ENCODE results near the gene EMC10. TPM values are rescaled to one million over a fixed set of nuclear protein-coding genes. Genes with fewer than 3 reads are reported as not detected.

Gene EMC10
- total RNA-seq, 1 donor from 2014 or later = 103 TPM

- TF ChIP-seq CTCF (IDR thresholded peaks at IDR 0.05) = no peak
- Histone ChIP-seq H3K36me3 (no peaks in the 10 kb centered on the region), H3K27me3 (no peaks in the 10 kb centered on the region), H3K4me1 (no peaks in the 10 kb centered on the region), H3K27ac (no peak overlapping the region), H3K9me3 (no peaks in the 10 kb centered on the region), H3K4me3 (no peak overlapping the region)
- no peak for DNase-seq
- ATAC-seq = no peak
- intact Hi-C loops (cut with DNase I) = no loop called here
Measured at GRCh38 chr19:50516964-50517703, 40.8 kb downstream of the EMC10 start.

- no peak for TF ChIP-seq CTCF (IDR thresholded peaks at IDR 0.05)
- no peaks in the 10 kb centered on the region for H3K9me3 ChIP-seq
- H3K4me1 ChIP-seq = no peaks in the 10 kb centered on the region
- H3K36me3 ChIP-seq = no peaks in the 10 kb centered on the region
- H3K27me3 ChIP-seq = no peaks in the 10 kb centered on the region
- H3K27ac ChIP-seq = no peak overlapping the region
- DNase-seq (no peak), ATAC-seq (no peak)
- intact Hi-C loops (cut with DNase I) = no loop called here
- H3K4me3 ChIP-seq = no peak overlapping the region
Measured at GRCh38 chr19:50517704-50518075, 41.4 kb downstream of the EMC10 start.

GRCh38 chr19:50518091-50519005 lies 42.0 kb downstream of the EMC10 start:
- no peak for TF ChIP-seq CTCF (IDR thresholded peaks at IDR 0.05)
- Histone ChIP-seq H3K27me3 (no peaks in the 10 kb centered on the region), H3K4me1 (no peaks in the 10 kb centered on the region), H3K4me3 (no peak overlapping the region), H3K27ac (no peak overlapping the region), H3K9me3 (no peaks in the 10 kb centered on the region), H3K36me3 (no peaks in the 10 kb centered on the region)
- ATAC-seq (no peak), DNase-seq (no peak)
- intact Hi-C loops (cut with DNase I) = no loop called here

- H3K27ac ChIP-seq = no peak overlapping the region
- no peaks in the 10 kb centered on the region for H3K27me3 ChIP-seq
- no peak overlapping the region for H3K4me3 ChIP-seq
- TF ChIP-seq CTCF (IDR thresholded peaks at IDR 0.05) = no peak
- no peak for DNase-seq
- H3K36me3 ChIP-seq = no peaks in the 10 kb centered on the region
- H3K9me3 ChIP-seq = no peaks in the 10 kb centered on the region
- ATAC-seq = no peak
- intact Hi-C loops (cut with DNase I) = no loop called here
- no peaks in the 10 kb centered on the region for H3K4me1 ChIP-seq
Measured at GRCh38 chr19:50519006-50519575, 42.8 kb downstream of the EMC10 start.

- no peaks in the 10 kb centered on the region for H3K27me3 ChIP-seq
- H3K9me3 ChIP-seq = no peaks in the 10 kb centered on the region
- no peak overlapping the region for H3K27ac ChIP-seq
- H3K4me1 ChIP-seq = no peaks in the 10 kb centered on the region
- DNase-seq = no peak
- H3K4me3 ChIP-seq = no peak overlapping the region
- intact Hi-C loops (cut with DNase I) = no loop called here
- ATAC-seq = no peak
- TF ChIP-seq CTCF (IDR thresholded peaks at IDR 0.05) = no peak
- no peaks in the 10 kb centered on the region for H3K36me3 ChIP-seq
Measured at GRCh38 chr19:50520822-50521465, 44.6 kb downstream of the EMC10 start.

All from upper lobe of right lung (tissue), 1 donor.